Esophagus squamous epithelium (tissue), 4 donors: ENCODE measurements around the gene DNAH10.

Experiments used
- POLR2A ChIP-seq, 4 donors: fragments of 450-650 bp; IDR thresholded peaks; one replicate each; pipeline ENCODE4 v1.6.1; 2017; ENCODE audit warnings: antibody characterized with exemption in 4 of 4, mild to moderate bottlenecking in 4 of 4, moderate library complexity in 3 of 4
- TF ChIP-seq, protein P1 (sequence below), 6 experiments: fragments of 450-650 bp in 4 of 6; fragments of 200-600 bp in 2 of 6; sonication (generic) in 2 of 6; IDR thresholded peaks; one replicate each; pipeline ENCODE4 v1.5.1; 2016 to 2019; ENCODE audit warnings: antibody characterized with exemption in 6 of 6, mild to moderate bottlenecking in 4 of 6, moderate library complexity in 4 of 6

DNA sequence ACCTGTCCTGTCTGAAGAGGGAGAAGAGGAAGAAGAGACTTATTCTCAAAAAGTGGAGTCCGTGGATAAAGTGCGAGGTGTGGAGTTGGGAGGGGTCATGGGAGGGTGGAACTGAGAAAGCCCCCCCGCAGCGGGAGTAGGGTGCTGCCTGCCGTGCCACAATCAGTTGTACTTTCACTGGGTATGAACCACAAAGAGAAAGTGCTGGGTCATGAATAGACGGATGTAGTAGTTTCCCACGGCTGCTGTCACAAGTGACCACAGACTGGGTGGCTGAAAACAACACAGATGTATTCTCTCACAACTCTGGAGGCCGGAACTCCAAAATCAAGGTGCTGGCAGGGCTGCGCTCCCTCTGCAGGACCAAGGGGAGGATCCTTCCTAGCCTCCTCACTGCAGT, 5.5 kb downstream of the DNAH10 start:
- no peak for TF ChIP-seq POLR2A (IDR thresholded peaks at IDR 0.05)
- TF ChIP-seq, protein P1, sequence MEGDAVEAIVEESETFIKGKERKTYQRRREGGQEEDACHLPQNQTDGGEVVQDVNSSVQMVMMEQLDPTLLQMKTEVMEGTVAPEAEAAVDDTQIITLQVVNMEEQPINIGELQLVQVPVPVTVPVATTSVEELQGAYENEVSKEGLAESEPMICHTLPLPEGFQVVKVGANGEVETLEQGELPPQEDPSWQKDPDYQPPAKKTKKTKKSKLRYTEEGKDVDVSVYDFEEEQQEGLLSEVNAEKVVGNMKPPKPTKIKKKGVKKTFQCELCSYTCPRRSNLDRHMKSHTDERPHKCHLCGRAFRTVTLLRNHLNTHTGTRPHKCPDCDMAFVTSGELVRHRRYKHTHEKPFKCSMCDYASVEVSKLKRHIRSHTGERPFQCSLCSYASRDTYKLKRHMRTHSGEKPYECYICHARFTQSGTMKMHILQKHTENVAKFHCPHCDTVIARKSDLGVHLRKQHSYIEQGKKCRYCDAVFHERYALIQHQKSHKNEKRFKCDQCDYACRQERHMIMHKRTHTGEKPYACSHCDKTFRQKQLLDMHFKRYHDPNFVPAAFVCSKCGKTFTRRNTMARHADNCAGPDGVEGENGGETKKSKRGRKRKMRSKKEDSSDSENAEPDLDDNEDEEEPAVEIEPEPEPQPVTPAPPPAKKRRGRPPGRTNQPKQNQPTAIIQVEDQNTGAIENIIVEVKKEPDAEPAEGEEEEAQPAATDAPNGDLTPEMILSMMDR (IDR thresholded peaks at IDR 0.05), result no peak
